Measurements from ENCODE around the gene MAP7. TPM values are rescaled to one million over a fixed set of nuclear protein-coding genes. Genes with fewer than 3 reads are reported as not detected.

The MAP7 gene
- polyA plus RNA-seq, 1 donor from 2014 or later = 5.1 TPM

GRCh38 chr6:136324686-136325380 is 225.4 kb downstream of the MAP7 start:
- peaks cover 16% of the 10 kb centered on the region for H3F3A ChIP-seq (ENCODE audit: insufficient read depth, low read length, poor library complexity, severe bottlenecking)
- no peaks in the 10 kb centered on the region for H3K9me3 ChIP-seq (ENCODE audit: low read length)
- no peaks in the 10 kb centered on the region for H3K9me2 ChIP-seq (ENCODE audit: insufficient read depth, low read length)
- peak overlapping the region; percentile 81 for H2AFZ ChIP-seq (ENCODE audit: low read depth, low read length)
- no peaks in the 10 kb centered on the region for H3K36me3 ChIP-seq (ENCODE audit: insufficient read depth, low read length)
- H3K9ac ChIP-seq (ENCODE audit: low read length) = peak overlapping the region; percentile 72
- no peaks in the 10 kb centered on the region for H4K20me1 ChIP-seq (ENCODE audit: insufficient read depth)
- H3K27me3 ChIP-seq (ENCODE audit: insufficient read depth, low read depth, low read length) = no peaks in the 10 kb centered on the region
- no peaks in the 10 kb centered on the region for H3K79me2 ChIP-seq (replicated peaks; ENCODE audit: insufficient read depth, low read length)
- H3K4me3 ChIP-seq (ENCODE audit: low read length) = peak overlapping the region; percentile 55
- TF ChIP-seq POLR2AphosphoS5 (IDR thresholded peaks at IDR 0.05) (peak; percentile 54), RAD21 (conservative IDR thresholded peaks at IDR 0.05) (peak; percentile 35), SMC3 (conservative IDR thresholded peaks at IDR 0.05; ENCODE audit: poor library complexity) (peak; percentile 33), MXI1 (conservative IDR thresholded peaks at IDR 0.05; ENCODE audit: poor library complexity, severe bottlenecking) (no peak), TAF1 (IDR thresholded peaks at IDR 0.05; ENCODE audit: low read depth) (no peak), REST (IDR thresholded peaks at IDR 0.05; ENCODE audit: borderline replicate concordance) (peak; percentile 84), EZH2 (IDR thresholded peaks at IDR 0.05; ENCODE audit: borderline replicate concordance, insufficient read depth, low read length, poor library complexity, severe bottlenecking) (no peak), CTCF (IDR thresholded peaks at IDR 0.05; ENCODE audit: poor library complexity, severe bottlenecking) (no peak), EP300 (conservative IDR thresholded peaks at IDR 0.05; ENCODE audit: poor library complexity, severe bottlenecking) (peak; percentile 65)
- peak overlapping the region; percentile 75 for H3K4me2 ChIP-seq (ENCODE audit: low read length)
- peak overlapping the region; percentile 98 for H3K27ac ChIP-seq (ENCODE audit: low read length)

GRCh38 chr6:136323431-136324112 is 226.7 kb downstream of the MAP7 start:
- no peak overlapping the region for H2AFZ ChIP-seq (ENCODE audit: low read depth, low read length)
- H3K36me3 ChIP-seq (ENCODE audit: insufficient read depth, low read length) = no peaks in the 10 kb centered on the region
- TF ChIP-seq EP300 (conservative IDR thresholded peaks at IDR 0.05; ENCODE audit: poor library complexity, severe bottlenecking) (no peak), POLR2AphosphoS5 (IDR thresholded peaks at IDR 0.05) (peak; percentile 72)
- no peaks in the 10 kb centered on the region for H4K20me1 ChIP-seq (ENCODE audit: insufficient read depth)
- H3K9ac ChIP-seq (ENCODE audit: low read length) = no peak overlapping the region
- no peaks in the 10 kb centered on the region for H3K27me3 ChIP-seq (ENCODE audit: insufficient read depth, low read depth, low read length)
- H3K9me2 ChIP-seq (ENCODE audit: insufficient read depth, low read length) = no peaks in the 10 kb centered on the region
- H3K79me2 ChIP-seq (replicated peaks; ENCODE audit: insufficient read depth, low read length) = no peaks in the 10 kb centered on the region
- peak overlapping the region; percentile 98 for H3K27ac ChIP-seq (ENCODE audit: low read length)
- no peak overlapping the region for H3K4me3 ChIP-seq (ENCODE audit: low read length)
- no peak overlapping the region for H3K4me2 ChIP-seq (ENCODE audit: low read length)
- H3F3A ChIP-seq (ENCODE audit: insufficient read depth, low read length, poor library complexity, severe bottlenecking) = peaks cover 16% of the 10 kb centered on the region
- H3K9me3 ChIP-seq (ENCODE audit: low read length) = no peaks in the 10 kb centered on the region

All from neural cell (in vitro differentiated cells).